Gastrocnemius medialis (tissue), 4 donors: ENCODE results near the gene SMAD2.

Experiments used
- CTCF ChIP-seq, 5 experiments: fragments of 450-650 bp in 3 of 5; fragments of 200-600 bp in 2 of 5; sonication (generic) in 2 of 5; IDR thresholded peaks in 4 of 5; conservative IDR thresholded peaks in 1 of 5; 1 replicate in 4 of 5; 2 replicates in 1 of 5; pipeline ENCODE4 v1.5.1; 2016 to 2019; ENCODE audit warnings: antibody characterized with exemption in 5 of 5, mild to moderate bottlenecking in 3 of 5, moderate library complexity in 3 of 5
- POLR2A ChIP-seq, 2 donors: fragments of 450-650 bp; IDR thresholded peaks; one replicate each; pipeline ENCODE4 v1.6.1; 2017; ENCODE audit warnings: antibody characterized with exemption in 2 of 2, mild to moderate bottlenecking in 2 of 2, moderate library complexity in 2 of 2

- no peak for TF ChIP-seq POLR2A (IDR thresholded peaks at IDR 0.05)
- no peak for TF ChIP-seq CTCF (IDR thresholded peaks at IDR 0.05 in 4 of 5, conservative IDR thresholded peaks at IDR 0.05 in 1 of 5)
Observed at GRCh38 chr18:47953471-47953931, 23.0 kb upstream of the SMAD2 start.
